SKM-1 treated with dmso at 0.1 percent for 144 hours (cell line): ENCODE results near the gene HADHA.
A peak's percentile ranks its signal among the peaks of the same experiment; 100 is the strongest.

Experiments used
- DNase-seq: peaks from one replicate; lab custom pipeline; 2025; ENCODE audit not compliant: unreplicated experiment; lab: John Stamatoyannopoulos, UW

The HADHA gene

GRCh38 chr2:26144953-26145680 lies 99.3 kb downstream of the HADHA start:
- DNase-seq, result peak; percentile 46

DNA sequence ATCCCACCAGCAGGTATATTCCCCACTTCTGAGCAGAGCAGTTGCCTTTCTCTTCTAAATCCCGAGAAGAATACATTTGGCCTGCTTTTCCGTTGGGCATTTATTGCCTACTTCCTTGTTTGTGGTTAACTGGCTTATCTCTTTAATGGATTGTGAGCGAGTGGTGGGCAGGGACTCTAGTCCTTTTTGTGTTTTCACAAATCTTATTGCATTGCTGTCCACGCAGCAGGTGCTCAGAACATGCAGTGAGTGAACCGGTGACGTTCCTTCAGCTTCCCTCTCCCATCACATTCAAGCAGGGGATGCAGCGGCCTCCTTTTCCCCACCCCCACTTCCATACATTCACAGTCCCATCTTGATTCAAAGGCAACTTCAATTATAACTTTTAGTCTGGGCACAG lies 100.4 kb downstream of the HADHA start:
- DNase-seq, result no peak

GRCh38 chr2:26141145-26141769 lies 103.2 kb downstream of the HADHA start:
- DNase-seq, result no peak
